Inferior parietal cortex (tissue), 1 donor: ENCODE results near the gene VAMP7.
"Not testable (repeated sequence)": the region's sequence is repeated elsewhere in the genome, so short reads cannot be mapped to it uniquely, and the experiment has no call there.

Experiments
- DNase-seq: peaks from one replicate; pipeline ENCODE4 v3.0.0-alpha.2; 2016; ENCODE audit errors: extremely low spot score

The VAMP7 gene

DNA sequence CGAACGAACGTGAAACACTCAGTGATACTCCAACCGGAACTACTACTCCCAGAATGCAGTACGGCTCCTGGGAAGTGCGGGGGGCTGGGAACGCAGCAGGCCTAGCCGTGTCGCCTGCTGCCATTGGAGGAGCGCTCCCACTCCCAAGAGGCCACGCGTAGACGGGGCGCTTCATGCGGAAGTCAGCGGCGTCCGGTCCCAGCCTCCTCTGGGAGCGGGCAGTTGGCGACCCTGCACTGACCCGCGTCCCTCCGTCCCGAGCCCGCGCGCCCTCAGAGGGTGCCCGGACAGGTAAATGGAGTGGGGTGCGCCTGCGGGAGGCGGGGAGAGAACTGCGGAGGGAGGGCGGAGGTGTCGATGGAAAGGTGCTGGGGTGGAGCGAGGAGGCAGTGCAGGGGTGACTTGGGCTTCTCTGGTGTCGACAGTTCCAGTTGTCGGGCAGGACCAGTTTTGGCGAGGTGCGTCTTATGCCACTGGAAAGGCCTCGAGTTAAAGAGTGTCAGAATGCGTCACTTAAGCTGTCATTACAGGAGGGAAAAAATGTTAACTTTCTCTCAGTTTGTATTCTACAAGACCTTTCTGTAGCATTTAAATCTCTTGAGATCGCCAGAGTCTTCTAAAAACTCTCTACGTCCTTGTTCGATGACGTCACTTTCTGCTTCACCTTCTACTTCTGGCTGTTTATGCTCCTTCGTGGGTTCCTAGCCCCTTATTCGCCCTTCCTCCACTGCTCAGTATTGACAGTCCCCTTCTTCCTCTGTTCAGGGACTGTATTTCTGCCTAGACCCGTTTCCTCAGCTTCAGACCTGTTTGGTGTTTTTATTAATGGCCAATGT lies at the start of gene VAMP7:
VAMP7 (plus strand) TSS at position 188 of the 836 bp plus-strand sequence. CDS start 8,122 bp downstream, outside the sequence.
- DNase-seq: peak; percentile 82

DNA sequence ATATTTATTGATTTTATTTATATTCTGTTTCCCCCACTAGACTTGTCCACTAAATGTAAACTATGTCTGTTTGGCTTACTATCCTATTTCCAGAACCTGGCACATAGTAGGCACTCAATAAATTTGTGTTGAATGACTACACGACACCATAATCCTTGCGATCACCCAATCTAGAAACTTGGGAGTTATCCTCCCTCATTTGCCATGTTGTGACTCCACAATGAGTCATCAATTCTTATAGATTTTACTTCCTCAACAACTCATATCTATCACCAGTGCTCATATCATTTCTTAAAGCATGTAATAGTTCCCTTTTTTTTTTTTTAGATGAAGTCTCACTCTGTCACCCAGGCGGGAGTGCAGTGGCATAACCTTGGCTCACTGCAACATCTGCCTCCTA lies 39.9 kb upstream of the VAMP7 start:
- DNase-seq: no peak

- DNase-seq: not testable (repeated sequence)
Measured at GRCh38 chrX:155851786-155852185, 29.4 kb upstream of the VAMP7 start.

DNA sequence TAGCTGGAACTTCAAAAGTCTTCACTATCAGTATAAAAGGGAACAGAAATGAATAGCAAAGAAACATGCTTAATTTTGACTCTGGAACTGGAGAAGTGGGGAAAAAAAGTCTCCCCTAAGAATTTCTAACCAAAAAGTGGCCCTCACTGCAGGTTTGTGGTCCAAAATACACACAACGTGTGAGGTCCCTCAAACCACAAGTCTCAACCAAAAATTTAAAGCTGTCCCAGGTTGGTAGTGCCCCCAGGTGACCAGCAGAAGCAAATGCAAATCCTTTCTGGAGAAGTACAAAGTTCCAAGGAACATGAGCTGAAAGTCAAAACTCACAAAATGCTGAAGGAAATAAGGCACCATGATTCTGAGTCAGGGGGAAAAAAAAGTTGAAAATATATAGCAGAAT lies 23.6 kb upstream of the VAMP7 start:
- DNase-seq: no peak

- no peak for DNase-seq
Measured at GRCh38 chrX:155864655-155865054, 16.5 kb upstream of the VAMP7 start.

DNA sequence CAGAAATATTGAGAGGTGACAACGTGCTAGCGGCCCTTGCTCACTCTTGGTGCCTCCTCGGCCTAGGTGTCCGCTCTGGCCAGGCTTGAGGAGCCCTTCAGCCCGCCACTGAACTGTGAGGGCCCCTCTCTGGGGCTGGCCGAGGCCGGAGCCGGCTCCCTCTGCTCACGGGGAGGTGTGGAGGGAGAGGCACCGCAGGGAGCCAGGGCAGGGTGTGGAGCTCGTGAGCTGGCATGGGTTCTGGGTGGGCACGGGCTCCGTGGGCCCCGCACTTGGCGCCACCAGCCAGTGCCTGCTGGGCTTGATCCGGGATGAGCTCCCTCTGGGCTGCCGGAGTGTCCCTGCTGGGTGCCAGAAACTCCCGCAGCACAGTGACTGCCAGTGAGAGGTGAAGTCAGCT lies 16.0 kb upstream of the VAMP7 start:
- no peak for DNase-seq

- no peak for DNase-seq
Measured at GRCh38 chrX:155867821-155868220, 13.3 kb upstream of the VAMP7 start.

DNA sequence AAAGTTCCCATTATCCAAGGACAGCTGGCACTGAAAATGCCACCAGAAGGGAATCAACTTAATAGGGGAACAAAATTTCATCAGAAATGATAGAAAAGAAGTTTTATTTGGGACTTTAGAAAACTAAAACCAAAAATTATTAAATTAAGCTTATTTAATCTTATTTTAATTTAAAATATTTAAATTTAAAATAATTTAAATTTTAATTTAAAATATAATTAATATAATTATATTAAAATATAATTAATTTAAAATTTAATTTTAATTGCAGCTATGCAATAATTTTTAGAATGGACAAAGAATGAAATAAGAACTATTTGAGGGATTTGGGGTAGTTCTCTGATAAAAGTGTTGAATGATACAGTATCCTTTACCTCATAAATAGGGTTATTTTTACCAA lies 10.2 kb upstream of the VAMP7 start:
- DNase-seq: no peak

DNA sequence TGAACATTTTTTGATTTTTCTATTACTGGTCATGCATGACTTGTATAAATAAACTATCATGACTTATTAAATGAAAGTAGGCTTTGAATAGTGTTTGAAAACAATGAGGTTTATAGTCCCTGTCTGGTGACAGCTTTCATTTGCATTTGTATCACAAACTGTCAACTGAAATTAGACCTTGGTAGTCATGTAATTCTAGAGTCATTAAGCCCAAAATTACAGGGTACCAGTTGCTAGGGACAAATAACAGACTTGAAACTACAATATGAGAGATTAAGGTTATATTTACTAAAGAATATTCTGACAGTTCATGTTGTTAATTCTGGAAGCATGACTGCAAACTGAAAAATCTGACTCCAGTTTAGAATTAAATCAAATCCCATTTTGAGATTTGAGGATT lies 9.2 kb upstream of the VAMP7 start:
- no peak for DNase-seq

DNA sequence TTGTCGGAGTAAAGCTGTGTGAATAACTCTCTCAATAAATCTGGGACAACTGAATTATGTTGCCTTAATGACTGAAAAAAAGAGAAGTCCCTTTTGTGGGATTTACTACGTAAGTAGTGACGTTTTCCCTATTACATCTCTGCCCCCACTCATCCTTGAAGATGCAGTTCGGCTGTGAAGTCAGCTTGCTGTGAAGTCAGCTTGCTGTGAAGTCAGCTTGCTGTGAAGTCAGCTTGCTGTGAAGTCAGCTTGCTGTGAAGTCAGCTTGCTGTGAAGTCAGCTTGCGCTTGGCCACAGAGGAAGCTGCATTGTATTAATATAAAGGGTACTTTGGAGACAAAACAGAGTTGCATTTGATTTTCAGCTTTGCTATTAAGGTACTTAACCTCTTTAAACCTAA lies 8.0 kb upstream of the VAMP7 start:
- DNase-seq: no peak

DNA sequence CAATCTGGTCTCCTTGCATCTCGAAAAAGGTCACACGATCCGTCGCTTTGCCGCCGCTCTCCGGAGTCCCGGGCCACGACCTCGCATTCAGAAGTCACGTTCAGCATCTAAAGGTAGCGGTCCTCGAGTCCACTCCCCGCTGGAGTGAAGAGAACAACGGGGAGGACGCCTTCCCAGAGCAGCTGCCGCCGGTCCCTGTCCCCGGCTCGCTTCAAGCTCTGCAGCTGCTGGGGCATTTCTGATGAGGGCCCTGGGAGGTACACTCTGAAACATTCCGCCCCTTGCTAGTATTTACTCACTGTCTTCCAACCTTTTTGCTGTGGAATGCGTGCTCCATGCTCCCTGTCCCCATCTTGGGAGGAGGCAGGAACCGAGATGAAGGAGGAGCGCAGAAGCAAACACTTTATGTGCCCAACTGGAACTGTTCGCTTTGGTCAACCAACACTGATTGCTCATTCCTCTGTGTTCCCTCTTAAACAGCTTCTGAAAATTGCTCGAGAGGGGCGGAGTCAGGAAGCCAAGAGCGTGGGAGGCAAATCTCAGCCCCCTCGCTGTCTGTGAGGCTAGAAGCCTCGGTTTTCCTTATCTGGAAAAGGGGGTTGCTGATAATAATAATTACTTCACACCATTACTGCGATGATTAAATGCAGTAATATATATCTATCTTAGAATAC lies 6.4 kb upstream of the VAMP7 start:
- DNase-seq: no peak

- no peak for DNase-seq
Measured at GRCh38 chrX:155876704-155877103, 4.4 kb upstream of the VAMP7 start.

- DNase-seq: no peak
Measured at GRCh38 chrX:155877288-155877687, 3.9 kb upstream of the VAMP7 start.

GRCh38 chrX:155880586-155881157 lies 473 bp upstream of the VAMP7 start:
- peak; percentile 12 for DNase-seq

GRCh38 chrX:155886409-155886808 lies 5.3 kb downstream of the VAMP7 start:
- DNase-seq: no peak

- DNase-seq: no peak
Measured at GRCh38 chrX:155888139-155888538, 7.0 kb downstream of the VAMP7 start.

DNA sequence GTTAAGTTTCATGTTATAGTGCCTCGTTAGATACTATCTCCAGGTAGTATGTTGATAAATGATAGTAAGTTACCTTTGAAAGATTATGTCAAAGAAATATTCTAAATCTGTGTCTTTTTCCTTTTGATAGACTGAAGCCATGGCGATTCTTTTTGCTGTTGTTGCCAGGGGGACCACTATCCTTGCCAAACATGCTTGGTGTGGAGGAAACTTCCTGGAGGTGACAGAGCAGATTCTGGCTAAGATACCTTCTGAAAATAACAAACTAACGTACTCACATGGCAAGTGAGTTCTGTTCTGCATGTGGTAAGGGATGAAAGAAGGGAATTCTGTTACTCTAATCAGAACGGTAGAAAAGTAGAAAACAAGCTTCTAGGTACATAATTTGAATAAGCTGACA lies 8.2 kb downstream of the VAMP7 start:
- no peak for DNase-seq

DNA sequence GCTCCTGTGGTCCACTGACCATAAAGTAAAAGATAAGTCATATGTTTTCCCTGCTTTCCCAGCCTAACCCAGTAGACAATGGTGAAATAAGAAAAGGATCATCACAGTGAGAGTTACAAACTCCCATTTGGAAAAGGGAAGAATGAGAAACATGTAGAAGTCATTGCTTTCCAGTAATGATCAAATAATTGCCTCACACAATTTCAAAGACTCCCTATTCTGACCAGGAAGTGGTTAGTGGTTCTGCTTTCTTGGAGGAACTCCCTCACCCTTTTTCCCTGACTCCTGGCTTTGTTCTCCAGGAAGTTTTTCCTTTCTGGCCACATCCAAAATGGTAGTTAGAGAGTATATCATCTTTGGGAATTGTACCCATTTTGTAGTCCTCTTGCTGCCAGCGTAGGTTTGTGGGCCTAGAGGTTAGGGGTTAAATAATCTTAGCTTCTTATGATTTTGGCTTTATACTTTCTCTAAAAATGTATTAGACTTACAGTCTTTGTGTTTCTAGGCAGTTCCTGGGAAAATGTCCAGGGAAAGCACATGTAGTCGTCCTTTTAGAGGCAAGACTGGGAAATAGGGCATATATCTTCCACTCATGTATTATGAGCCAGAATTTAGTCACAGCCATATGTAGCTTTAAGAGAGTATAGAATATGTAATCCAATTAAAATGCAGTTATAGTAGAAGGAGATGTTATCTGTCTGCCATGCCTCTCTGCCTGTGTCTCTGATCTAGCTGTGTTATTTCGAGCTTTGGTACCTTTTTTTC lies 10.5 kb downstream of the VAMP7 start:
- no peak for DNase-seq

GRCh38 chrX:155893521-155893920 lies 12.4 kb downstream of the VAMP7 start:
- no peak for DNase-seq

DNA sequence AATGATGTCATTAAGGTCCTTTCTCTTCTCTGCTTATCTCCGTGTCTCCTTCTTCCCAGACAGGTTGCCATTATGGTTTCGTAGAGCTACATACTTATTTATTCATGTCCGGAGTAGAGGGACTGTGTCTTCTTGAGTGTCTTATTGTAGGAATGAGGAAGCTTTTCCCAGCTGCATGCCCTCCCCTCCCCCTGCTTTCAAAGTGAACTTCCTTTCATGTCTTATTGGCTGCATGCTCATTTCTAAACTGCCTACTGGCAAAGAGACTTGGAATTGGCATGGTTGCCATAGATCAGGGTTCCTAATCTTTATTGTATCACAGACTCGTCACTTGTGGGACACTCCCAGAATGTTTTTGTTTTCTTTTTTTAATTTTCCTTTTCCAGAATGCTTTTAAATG lies 15.4 kb downstream of the VAMP7 start:
- no peak for DNase-seq

GRCh38 chrX:155899366-155899765 lies 18.2 kb downstream of the VAMP7 start:
- DNase-seq: no peak

DNA sequence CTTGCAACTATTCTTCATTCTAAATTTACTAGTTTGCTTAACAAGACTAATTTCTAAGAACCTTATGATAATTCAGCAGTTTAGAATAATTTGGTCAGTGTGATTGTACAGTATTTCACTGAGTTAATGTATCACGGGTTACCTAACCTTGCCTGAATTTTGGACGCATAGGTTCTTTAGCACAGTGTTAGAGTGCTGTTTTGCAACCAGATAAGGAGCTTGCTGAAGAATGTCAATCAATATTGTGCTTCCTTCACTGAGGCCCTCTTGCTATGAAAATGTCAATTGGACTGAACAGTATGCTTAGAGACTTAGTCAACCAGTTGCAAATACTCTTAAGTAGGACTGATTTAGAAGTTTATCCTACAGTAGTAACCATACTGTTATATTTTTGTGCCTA lies 19.6 kb downstream of the VAMP7 start:
- no peak for DNase-seq
